ENCODE measurements around the gene SYDE1.

SYDE1 gene

GRCh38 chr19:15154002-15154612 is 46.9 kb downstream of the SYDE1 start:
- no peaks in the 10 kb centered on the region for H3K79me2 ChIP-seq
- no peak overlapping the region for H2AFZ ChIP-seq
- TF ChIP-seq CTCF (IDR thresholded peaks at IDR 0.05) = peak; percentile 21
- H3K36me3 ChIP-seq (ENCODE audit: control insufficient read depth, insufficient read depth, low read length) = no peaks in the 10 kb centered on the region
- H3K27ac ChIP-seq = no peak overlapping the region
- no peak overlapping the region for H3K4me3 ChIP-seq (ENCODE audit: low read depth, low read length)
- H3K4me1 ChIP-seq = no peaks in the 10 kb centered on the region
- H3K27me3 ChIP-seq (ENCODE audit: control insufficient read depth, insufficient read depth, low read length) = no peaks in the 10 kb centered on the region
- no peak overlapping the region for H3K4me2 ChIP-seq (ENCODE audit: low read length)
- H3K9ac ChIP-seq = no peak overlapping the region
- H3K9me3 ChIP-seq (ENCODE audit: control insufficient read depth, low read length) = no peaks in the 10 kb centered on the region

- no peaks in the 10 kb centered on the region for H3K4me1 ChIP-seq
- no peak for TF ChIP-seq CTCF (IDR thresholded peaks at IDR 0.05)
- no peak overlapping the region for H3K27ac ChIP-seq
- no peaks in the 10 kb centered on the region for H3K36me3 ChIP-seq (ENCODE audit: control insufficient read depth, insufficient read depth, low read length)
- H3K4me3 ChIP-seq (ENCODE audit: low read depth, low read length) = no peak overlapping the region
- no peaks in the 10 kb centered on the region for H3K79me2 ChIP-seq
- no peak overlapping the region for H2AFZ ChIP-seq
- no peaks in the 10 kb centered on the region for H3K27me3 ChIP-seq (ENCODE audit: control insufficient read depth, insufficient read depth, low read length)
- H3K9me3 ChIP-seq (ENCODE audit: control insufficient read depth, low read length) = no peaks in the 10 kb centered on the region
- no peak overlapping the region for H3K4me2 ChIP-seq (ENCODE audit: low read length)
- no peak overlapping the region for H3K9ac ChIP-seq
These were observed 48.1 kb downstream of the SYDE1 start for GRCh38 chr19:15155296-15155695.

GRCh38 chr19:15156391-15156790 is 49.2 kb downstream of the SYDE1 start:
- Histone ChIP-seq H3K4me2 (ENCODE audit: low read length) (no peak overlapping the region), H3K9ac (no peak overlapping the region), H3K79me2 (no peaks in the 10 kb centered on the region), H2AFZ (no peak overlapping the region), H3K4me1 (no peaks in the 10 kb centered on the region), H3K27me3 (ENCODE audit: control insufficient read depth, insufficient read depth, low read length) (no peaks in the 10 kb centered on the region), H3K9me3 (ENCODE audit: control insufficient read depth, low read length) (no peaks in the 10 kb centered on the region), H3K36me3 (ENCODE audit: control insufficient read depth, insufficient read depth, low read length) (no peaks in the 10 kb centered on the region), H3K27ac (no peak overlapping the region), H3K4me3 (ENCODE audit: low read depth, low read length) (no peak overlapping the region)
- TF ChIP-seq CTCF (IDR thresholded peaks at IDR 0.05) = no peak

- H3K36me3 ChIP-seq (ENCODE audit: control insufficient read depth, insufficient read depth, low read length) = no peaks in the 10 kb centered on the region
- no peak overlapping the region for H3K27ac ChIP-seq
- H3K9ac ChIP-seq = no peak overlapping the region
- H2AFZ ChIP-seq = no peak overlapping the region
- no peaks in the 10 kb centered on the region for H3K9me3 ChIP-seq (ENCODE audit: control insufficient read depth, low read length)
- no peaks in the 10 kb centered on the region for H3K79me2 ChIP-seq
- no peak for TF ChIP-seq CTCF (IDR thresholded peaks at IDR 0.05)
- H3K27me3 ChIP-seq (ENCODE audit: control insufficient read depth, insufficient read depth, low read length) = no peaks in the 10 kb centered on the region
- H3K4me2 ChIP-seq (ENCODE audit: low read length) = no peak overlapping the region
- no peak overlapping the region for H3K4me3 ChIP-seq (ENCODE audit: low read depth, low read length)
- H3K4me1 ChIP-seq = no peaks in the 10 kb centered on the region
These were observed 52.0 kb downstream of the SYDE1 start for GRCh38 chr19:15159251-15159650.

Measured in parathyroid adenoma (tissue), 2 donors.